Thoracic aorta (tissue), 2 donors: Measurements from ENCODE around the gene R3HDM2. TPM values are rescaled to one million over a fixed set of nuclear protein-coding genes. Genes with fewer than 3 reads are reported as not detected.
"Not testable (repeated sequence)": the region's sequence is repeated elsewhere in the genome, so short reads cannot be mapped to it uniquely, and the experiment has no call there.

Source experiments
- ATAC-seq: fragments of 150-250 bp; one replicate; pipeline ENCODE4 v1.8.0; 2017; ENCODE audit warnings: low read depth; ENCODE audit not compliant: insufficient number of reproducible peaks, low FRiP score
- DNase-seq: peaks from one replicate; pipeline ENCODE4 v3.0.0-alpha.2; 2020; ENCODE audit warnings: low spot score
- H3K27ac ChIP-seq, 2 donors: fragments of 200-600 bp; sonication (generic); 1 replicate in 1 of 2; 2 replicates in 1 of 2; pipeline ENCODE4 v1.5.1; 2016; ENCODE audit warnings: mild to moderate bottlenecking in 2 of 2, moderate library complexity in 2 of 2
- H3K27me3 ChIP-seq: fragments of 200-600 bp; sonication (generic); replicated peaks from 2 replicates; pipeline ENCODE4 v1.6.0; 2016; ENCODE audit warnings: mild to moderate bottlenecking; ENCODE audit not compliant: insufficient read depth
- H3K36me3 ChIP-seq: fragments of 200-600 bp; sonication (generic); one replicate; pipeline ENCODE4 v1.5.1; 2016
- H3K4me1 ChIP-seq, 2 donors: fragments of 200-600 bp; sonication (generic); 1 replicate in 1 of 2; 2 replicates in 1 of 2; pipeline versions ENCODE4 v1.5.1 to v1.6.0; 2016; ENCODE audit warnings: low read depth in 2 of 2, mild to moderate bottlenecking in 1 of 2; ENCODE audit not compliant: control insufficient read depth in 1 of 2
- H3K4me3 ChIP-seq: fragments of 200-600 bp; sonication (generic); 2 replicates; pipeline ENCODE4 v1.5.1; 2016; ENCODE audit warnings: mild to moderate bottlenecking
- H3K9me3 ChIP-seq: fragments of 200-600 bp; sonication (generic); 2 replicates; pipeline ENCODE4 v1.5.1; 2016
- CTCF ChIP-seq: fragments of 200-600 bp; sonication (generic); IDR thresholded peaks from one replicate; pipeline ENCODE4 v1.5.1; 2019; ENCODE audit warnings: antibody characterized with exemption
- total RNA-seq, 2 donors: library from RNA; depleted of rRNA; stranded (reverse); fragments of >200 nt; gene quantifications; one replicate each; pipeline versions ENCODE4 v1.1.0 to v1.2.3, GENCODE V29; 2016

Gene R3HDM2
- total RNA-seq, 2 donors from 2014 or later: 26.5 to 62.4 TPM

DNA sequence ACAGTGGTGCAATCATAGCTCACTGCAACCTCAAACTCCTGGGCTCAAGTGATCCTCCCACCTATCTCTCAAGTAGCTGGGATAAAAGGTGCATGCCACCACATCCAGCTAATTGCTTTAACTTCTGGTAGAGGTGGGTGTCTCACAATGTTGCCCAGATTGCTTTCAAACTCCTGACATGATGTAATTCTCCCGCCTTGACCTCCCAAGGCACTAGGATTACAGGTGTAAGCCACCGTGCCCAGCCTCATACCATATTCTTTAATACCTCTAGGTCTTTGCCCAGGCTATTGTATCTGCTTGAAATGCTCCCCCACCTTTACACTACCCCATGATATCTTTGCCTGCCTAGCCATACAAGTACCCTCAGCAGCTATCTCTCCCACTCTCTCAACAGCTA lies 11.3 kb downstream of the R3HDM2 start:
- no peak overlapping the region for H3K27ac ChIP-seq
- H3K4me1 ChIP-seq: peaks cover 23% of the 10 kb centered on the region in 2 donors
- no peaks in the 10 kb centered on the region for H3K36me3 ChIP-seq
- no peaks in the 10 kb centered on the region for H3K27me3 ChIP-seq
- H3K9me3 ChIP-seq: no peaks in the 10 kb centered on the region
- H3K4me3 ChIP-seq: no peak overlapping the region
- no peak for ATAC-seq
- DNase-seq: no peak
- TF ChIP-seq CTCF: no peak

DNA sequence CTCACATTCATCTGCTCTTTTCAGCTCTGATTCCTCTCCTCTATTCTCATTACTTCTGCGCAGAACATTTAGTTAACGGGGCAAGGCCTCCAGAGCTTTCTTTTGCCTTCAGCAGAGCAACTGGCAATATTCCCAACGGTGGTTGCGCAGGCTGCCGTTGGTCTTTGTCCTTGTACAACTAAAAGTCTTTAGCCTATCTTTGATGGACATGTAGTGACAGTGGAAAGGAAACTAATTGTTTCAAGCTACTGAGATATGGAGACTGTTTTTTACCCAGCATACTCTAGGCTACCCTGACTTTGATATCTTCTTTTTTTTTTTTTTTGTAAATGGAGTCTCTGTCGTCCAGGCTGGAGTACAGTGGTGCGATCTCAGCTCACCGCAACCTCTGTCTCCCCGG lies 12.6 kb downstream of the R3HDM2 start:
- Histone ChIP-seq H3K9me3 (no peaks in the 10 kb centered on the region), H3K36me3 (no peaks in the 10 kb centered on the region), H3K4me1 (peaks cover 23% of the 10 kb centered on the region in 2 donors), H3K27me3 (no peaks in the 10 kb centered on the region), H3K4me3 (no peak overlapping the region), H3K27ac (no peak overlapping the region)
- no peak for TF ChIP-seq CTCF
- no peak for DNase-seq
- ATAC-seq: no peak

DNA sequence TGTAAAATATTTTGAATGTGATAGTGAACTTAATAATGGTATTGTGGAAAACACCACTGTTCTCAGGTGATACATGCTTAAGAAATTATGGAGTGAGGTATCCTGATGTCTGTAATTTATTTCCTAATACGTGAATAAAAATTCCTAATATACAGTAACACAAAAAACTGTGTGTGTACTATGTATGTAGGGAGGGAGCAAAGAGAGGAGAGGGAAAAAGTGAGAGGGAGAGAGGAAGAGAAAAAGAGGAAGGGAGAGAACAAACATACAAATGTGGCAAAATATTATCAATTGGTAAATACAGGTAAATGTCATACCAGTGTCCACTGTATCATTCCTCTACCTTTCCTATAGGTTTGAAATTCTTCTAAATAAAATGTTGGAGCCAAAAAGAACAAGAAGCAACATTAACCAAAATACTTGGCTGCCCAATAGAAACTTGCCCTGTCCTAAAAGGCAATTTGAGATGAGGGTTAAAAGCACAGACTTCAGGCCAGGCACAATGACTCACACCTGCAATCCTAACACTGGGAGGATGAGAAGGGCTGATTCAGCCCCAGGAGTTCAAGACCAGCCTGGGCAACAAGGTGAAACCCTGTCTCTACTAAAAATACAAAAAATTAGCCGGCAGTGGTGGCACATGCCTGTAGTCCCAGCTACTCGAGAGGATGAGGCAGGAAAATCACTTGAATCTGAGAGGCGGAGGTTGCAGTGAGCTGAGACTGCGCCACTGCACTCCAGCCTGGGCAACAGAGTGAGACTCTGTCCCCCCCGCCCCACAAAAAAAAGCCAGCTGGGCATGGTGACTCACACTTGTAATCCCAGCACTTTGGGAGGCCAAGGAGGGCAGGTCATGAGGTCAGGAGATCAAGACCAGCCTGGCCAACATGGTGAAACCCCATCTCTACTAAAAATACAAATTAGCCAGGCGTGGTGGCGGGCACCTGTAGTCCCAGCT lies 14.5 kb downstream of the R3HDM2 start:
- Histone ChIP-seq H3K9me3 (no peaks in the 10 kb centered on the region), H3K4me1 (peaks cover 23% of the 10 kb centered on the region in 2 donors), H3K27me3 (no peaks in the 10 kb centered on the region), H3K36me3 (no peaks in the 10 kb centered on the region), H3K4me3 (no peak overlapping the region), H3K27ac (peak overlapping the region in 1 of 2 donors; percentile 52)
- DNase-seq (no peak), ATAC-seq (no peak)
- TF ChIP-seq CTCF: no peak

- Histone ChIP-seq H3K27ac (no peak overlapping the region), H3K27me3 (no peaks in the 10 kb centered on the region), H3K36me3 (no peaks in the 10 kb centered on the region), H3K4me1 (peaks cover 23% of the 10 kb centered on the region in 2 donors), H3K4me3 (no peak overlapping the region), H3K9me3 (no peaks in the 10 kb centered on the region)
- ATAC-seq: no peak
- no peak for TF ChIP-seq CTCF
- DNase-seq: no peak
These were observed 15.8 kb downstream of the R3HDM2 start for GRCh38 chr12:57415088-57415487.

DNA sequence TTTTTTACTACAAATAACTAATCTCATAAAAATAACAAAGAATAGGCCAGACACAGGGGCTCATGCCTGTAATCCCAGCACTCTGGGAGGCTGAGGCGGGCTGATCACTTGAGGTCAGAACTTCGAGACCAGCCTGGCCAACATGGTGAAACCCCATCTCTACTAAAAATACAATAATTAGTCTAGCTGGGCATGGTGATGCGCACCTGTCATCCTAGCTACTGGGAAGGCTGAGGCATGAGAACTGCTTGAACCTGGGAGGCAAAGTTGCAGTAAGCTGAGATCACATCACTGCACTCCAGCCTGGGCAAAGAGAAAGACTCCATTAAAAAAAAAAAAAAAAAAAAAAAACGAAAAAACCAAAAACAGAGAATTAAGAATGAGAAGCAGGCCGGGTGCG lies 16.7 kb downstream of the R3HDM2 start:
- peaks cover 23% of the 10 kb centered on the region in 2 donors for H3K4me1 ChIP-seq
- not testable (repeated sequence) for H3K27me3 ChIP-seq, H3K27ac ChIP-seq, DNase-seq, H3K36me3 ChIP-seq, H3K9me3 ChIP-seq, ATAC-seq, H3K4me3 ChIP-seq
